ENCODE results near the gene TMEM203.

The TMEM203 gene

GRCh38 chr9:137164370-137165249 lies 40.8 kb downstream of the TMEM203 start:
- DNase-seq (ENCODE audit: low read depth) = no peak

DNA sequence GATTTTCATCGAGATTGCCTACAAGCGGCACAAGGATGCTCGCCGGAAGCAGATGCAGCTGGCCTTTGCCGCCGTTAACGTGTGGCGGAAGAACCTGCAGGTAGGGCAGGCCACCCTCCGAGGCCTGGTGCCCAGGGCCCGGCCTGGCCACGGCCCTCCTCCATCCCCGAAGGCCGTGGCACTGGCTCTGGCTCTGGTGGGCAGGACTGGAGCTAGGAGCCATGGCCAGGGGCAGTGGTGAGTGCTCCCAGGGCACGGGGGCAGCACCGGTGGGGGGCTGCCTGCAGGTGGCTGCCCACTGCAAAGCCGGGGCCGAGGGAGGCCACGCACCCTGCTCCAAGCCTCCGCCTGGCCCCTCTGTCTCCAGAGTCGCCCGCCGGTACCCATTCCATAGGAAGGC lies 41.6 kb downstream of the TMEM203 start:
- no peak for DNase-seq (ENCODE audit: low read depth)

DNA sequence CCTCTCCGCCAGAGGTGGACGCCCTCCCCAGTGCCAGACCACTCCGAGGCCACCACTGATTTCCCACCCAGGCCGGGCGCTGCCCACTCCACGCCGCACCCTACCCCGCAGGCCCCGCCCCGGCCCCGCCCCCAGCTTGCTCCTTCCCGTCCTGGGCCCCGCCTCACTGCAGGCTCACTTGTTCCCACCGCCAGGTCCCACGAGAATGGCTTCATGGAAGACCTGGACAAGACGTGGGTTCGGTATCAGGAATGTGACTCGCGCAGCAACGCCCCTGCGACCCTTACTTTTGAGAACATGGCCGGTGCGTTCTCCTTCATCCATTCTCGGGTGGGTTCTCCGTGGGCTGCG lies 42.1 kb downstream of the TMEM203 start:
- DNase-seq (ENCODE audit: low read depth) = peak; percentile 41

- peak; percentile 41 for DNase-seq (ENCODE audit: low read depth)
Measured at GRCh38 chr9:137162505-137163364, 42.7 kb downstream of the TMEM203 start.

DNA sequence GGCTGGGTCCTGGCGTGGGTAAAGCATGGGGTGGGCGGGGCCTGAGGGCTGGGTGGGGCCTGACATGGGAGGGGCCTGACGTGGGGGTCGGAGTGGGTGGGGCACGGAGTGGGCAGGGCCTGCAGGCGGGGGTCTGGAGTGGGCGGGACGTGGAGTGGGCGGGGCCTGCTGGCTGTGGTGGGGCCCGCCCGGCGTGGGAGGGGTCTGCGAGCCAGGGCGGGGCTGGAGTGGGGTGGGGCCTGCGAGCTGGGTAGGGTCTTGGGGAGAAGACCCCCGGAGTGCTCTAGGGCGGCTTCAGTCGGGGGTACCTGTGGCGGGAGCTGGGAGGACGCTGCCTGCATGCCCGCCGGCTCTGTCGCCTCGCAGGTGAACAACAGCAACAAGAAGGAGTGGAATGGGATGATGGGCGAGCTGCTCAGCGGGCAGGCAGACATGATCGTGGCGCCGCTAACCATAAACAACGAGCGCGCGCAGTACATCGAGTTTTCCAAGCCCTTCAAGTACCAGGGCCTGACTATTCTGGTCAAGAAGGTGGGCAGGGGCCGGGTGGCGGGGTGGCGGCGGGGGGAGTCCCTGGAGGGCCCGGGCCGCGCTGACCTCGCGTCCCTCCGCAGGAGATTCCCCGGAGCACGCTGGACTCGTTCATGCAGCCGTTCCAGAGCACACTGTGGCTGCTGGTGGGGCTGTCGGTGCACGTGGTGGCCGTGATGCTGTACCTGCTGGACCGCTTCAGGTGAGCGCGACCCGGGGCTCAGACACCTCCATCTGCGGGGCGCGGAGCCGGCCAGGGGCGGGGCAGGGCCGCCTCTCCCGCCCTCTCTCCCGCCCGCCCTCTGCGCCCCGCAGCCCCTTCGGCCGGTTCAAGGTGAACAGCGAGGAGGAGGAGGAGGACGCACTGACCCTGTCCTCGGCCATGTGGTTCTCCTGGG lies 43.6 kb downstream of the TMEM203 start:
- DNase-seq (ENCODE audit: low read depth) = no peak

DNA sequence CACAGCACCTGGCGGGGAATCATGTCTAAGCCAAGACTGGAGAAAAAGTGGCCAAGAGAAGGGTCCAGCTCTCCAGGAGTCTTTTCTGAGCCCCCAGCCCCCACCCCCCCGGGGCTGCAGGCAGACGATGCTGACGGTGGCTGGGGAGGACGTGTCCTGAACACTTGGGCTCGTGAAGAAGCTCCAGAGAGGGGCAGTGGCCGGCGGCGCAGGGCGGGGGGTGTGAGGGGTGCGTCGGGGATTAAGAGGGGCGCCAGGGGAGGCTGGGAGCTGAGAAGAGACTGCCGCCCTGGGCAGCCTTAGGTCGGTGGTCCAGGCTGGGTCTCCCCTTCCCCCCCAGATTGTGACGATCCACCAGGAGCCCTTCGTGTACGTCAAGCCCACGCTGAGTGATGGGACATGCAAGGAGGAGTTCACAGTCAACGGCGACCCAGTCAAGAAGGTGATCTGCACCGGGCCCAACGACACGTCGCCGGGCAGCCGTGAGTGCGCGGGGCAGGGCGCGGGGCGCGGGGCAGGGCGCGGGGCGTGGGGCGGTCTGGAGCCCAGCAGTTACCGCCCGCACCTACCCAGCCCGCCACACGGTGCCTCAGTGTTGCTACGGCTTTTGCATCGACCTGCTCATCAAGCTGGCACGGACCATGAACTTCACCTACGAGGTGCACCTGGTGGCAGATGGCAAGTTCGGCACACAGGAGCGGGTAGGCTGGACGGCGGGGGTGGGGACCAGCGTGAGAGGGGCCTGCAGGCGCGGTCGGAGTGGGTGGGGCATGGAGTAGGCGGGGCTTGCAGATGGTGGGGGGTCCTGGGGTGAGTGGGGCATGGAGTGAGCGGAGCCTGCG lies 44.5 kb downstream of the TMEM203 start:
- DNase-seq (ENCODE audit: low read depth) = no peak

DNA sequence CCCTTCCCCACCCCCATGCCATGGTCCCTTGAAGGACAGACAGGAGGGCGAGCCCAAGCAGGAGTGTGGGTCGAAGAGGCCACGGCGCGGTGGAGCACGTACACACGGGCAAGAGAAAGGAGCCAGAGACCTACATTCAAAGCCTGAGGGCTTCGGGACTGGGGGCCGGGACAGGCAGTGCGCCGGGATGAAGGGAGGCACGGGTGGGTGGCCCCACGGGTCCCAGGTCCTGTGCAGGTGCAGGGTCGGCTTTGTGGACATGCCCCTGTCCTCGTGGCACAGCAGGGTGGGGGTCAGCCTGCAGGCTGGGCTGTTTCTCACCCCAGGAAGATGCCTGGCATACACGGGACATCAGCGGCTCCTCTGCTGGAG lies 45.4 kb downstream of the TMEM203 start:
- DNase-seq (ENCODE audit: low read depth) = no peak

DNA sequence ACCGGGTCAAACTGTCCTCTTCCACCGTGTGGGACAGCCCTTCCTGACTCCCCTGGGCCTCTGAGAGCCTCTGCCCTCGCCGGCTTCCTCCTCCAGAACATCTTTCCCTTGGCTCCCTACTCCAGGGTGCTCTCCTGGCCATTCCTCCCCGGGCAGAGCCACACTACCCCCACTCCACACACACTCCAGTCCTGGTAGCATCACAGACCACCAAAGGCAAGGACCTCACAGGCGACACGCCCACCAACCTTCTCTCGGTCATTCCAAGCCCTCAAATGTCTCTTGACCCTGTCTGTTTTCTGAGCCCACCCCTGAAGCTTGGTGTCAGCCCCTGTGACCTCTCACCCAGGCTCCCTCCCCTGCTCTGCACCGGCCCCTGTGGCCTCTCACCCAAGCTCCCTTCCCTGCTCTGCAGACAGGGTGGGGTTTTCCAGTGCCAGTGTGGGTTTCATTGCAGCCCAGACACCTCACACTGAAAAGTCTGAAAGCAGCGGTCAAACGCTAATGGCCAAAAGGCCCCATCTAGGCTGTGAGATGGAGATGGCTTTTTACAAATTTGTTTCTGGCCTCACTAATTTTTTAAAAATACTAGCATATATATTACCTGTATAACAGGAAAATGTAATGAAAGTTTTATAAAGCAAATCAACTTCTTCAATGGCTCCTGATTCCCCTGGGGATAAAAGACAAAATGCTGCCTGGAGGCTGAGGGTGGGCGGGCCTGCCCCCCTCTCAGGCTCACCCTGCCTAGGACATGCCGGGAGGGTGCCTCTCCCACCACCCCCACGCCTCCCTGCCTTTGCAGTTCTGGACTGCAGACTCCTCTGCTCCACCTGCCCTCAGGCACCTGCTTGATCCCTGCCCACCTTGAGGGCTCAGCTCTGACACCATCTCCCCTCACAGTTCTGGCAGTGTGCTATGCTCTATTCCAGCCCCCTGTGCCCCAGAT lies 46.1 kb downstream of the TMEM203 start:
- DNase-seq (ENCODE audit: low read depth) = no peak

- DNase-seq (ENCODE audit: low read depth) = no peak
Measured at GRCh38 chr9:137158625-137159024, 46.8 kb downstream of the TMEM203 start.

DNA sequence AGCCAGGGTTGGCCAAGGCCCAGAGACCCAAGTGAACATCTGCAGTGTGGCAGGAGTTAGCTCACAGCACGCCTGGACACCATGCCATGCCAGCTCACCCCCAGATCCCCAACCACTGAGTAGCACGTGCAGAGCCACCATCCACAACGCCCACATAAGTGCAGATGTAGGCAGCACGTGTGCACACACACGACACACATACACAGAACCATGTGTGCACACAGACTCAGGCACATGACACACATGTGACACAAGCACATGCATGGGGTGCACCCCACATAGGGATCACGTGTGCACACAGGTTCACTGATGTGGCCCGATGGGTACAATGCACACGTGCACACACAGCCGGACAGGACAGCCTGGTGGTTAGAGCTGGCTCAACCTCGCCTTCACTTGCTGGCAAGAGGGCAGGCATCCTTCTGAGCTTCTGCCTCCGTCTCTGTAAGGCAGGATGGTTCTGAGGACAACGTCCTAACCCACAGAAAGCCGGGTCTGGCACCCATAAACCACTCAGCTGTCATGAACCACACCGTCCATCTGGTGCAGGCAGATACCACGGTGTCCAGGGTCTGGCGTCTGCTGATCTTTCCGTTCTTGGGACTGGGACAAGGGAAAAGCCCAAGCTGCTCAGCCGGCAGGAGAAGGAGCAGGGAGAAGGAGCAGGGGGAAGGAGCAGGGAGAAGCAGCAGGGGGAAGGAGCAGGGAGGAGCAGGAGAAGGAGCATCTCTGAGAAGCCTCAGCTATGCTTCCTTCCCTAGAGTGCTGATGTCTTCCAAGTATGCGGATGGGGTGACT lies 47.6 kb downstream of the TMEM203 start:
- no peak for DNase-seq (ENCODE audit: low read depth)

DNA sequence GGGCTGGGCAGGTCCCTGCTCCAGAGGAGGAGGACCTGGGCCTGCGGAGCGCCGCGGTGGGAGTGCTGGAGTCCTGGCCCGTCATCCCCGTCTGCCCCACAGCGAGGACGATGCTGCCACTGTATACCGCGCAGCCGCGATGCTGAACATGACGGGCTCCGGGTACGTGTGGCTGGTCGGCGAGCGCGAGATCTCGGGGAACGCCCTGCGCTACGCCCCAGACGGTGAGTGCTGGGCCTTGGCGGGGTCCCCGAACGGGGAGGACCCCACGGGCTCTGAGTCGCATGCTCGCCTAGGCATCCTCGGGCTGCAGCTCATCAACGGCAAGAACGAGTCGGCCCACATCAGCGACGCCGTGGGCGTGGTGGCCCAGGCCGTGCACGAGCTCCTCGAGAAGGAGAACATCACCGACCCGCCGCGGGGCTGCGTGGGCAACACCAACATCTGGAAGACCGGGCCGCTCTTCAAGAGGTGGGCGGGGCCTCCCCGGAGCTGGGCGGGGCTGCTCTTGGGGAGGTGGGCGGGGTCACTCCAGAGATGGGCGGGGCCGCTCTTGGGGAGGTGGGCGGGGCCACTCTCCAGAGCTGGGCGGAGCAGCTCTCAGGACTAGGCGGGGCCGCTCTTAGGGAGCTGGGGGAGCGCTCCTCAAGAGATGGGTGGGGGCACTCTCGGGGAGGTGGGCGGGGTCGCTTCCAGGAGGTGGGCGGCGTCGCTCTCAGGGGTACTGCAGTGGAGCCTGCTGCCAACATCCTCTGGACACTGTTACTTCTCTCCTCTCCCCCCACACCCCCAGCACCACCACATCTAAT lies 48.7 kb downstream of the TMEM203 start:
- DNase-seq (ENCODE audit: low read depth) = peak; percentile 53

Measured in ELR (cell line).